HG02610 (cell line): Measurements from ENCODE around the gene EVI5L.
"Not testable (repeated sequence)": the region's sequence is repeated elsewhere in the genome, so short reads cannot be mapped to it uniquely, and the experiment has no call there.

Experiments used
- ATAC-seq: cut with Tn5 transposase; IDR thresholded peaks from one replicate; pipeline ENCODE4 v1.9.1; 2021; ENCODE audit warnings: mild to moderate bottlenecking, moderate library complexity; ENCODE audit not compliant: unreplicated experiment

EVI5L gene

GRCh38 chr19:7871437-7872305, 41.7 kb downstream of the EVI5L start:
- no peak for ATAC-seq

GRCh38 chr19:7872306-7873204, 42.5 kb downstream of the EVI5L start:
- ATAC-seq = no peak

GRCh38 chr19:7873304-7874075, 43.5 kb downstream of the EVI5L start:
- ATAC-seq = no peak

- ATAC-seq = no peak
These were observed 44.3 kb downstream of the EVI5L start, which contains the start of gene PRR36 for GRCh38 chr19:7874076-7874896. Gene PRR36 (minus strand): TSS chr19:7874390. CDS start chr19:7873689, 701 bp downstream.

GRCh38 chr19:7874897-7875273, 44.9 kb downstream of the EVI5L start:
- no peak for ATAC-seq

GRCh38 chr19:7877249-7877836, 47.3 kb downstream of the EVI5L start:
- ATAC-seq = no peak

- no peak for ATAC-seq
These were observed 49.2 kb downstream of the EVI5L start for GRCh38 chr19:7879111-7879807.

GRCh38 chr19:7879836-7880235, 49.8 kb downstream of the EVI5L start:
- ATAC-seq = no peak

GRCh38 chr19:7881910-7882309, 51.9 kb downstream of the EVI5L start:
- no peak for ATAC-seq

GRCh38 chr19:7883105-7883504, 53.1 kb downstream of the EVI5L start:
- ATAC-seq = no peak

GRCh38 chr19:7883796-7884570, 54.0 kb downstream of the EVI5L start:
- no peak for ATAC-seq

GRCh38 chr19:7885818-7886217, 55.8 kb downstream of the EVI5L start:
- no peak for ATAC-seq

GRCh38 chr19:7887408-7888144, 57.6 kb downstream of the EVI5L start:
- no peak for ATAC-seq

- ATAC-seq = no peak
These were observed 58.3 kb downstream of the EVI5L start, which contains the start of gene LRRC8E for GRCh38 chr19:7888145-7888825. Gene LRRC8E (plus strand): TSS chr19:7888510. CDS start chr19:7895604, 7,094 bp downstream.

GRCh38 chr19:7888826-7889217, 58.8 kb downstream of the EVI5L start:
- no peak for ATAC-seq

- not testable (repeated sequence) for ATAC-seq
These were observed 63.5 kb downstream of the EVI5L start for GRCh38 chr19:7893362-7894101.
